Measurements from ENCODE around the gene ATG4A.

ATG4A gene

GRCh38 chrX:108168961-108169740, 77.6 kb downstream of the ATG4A start:
- H3K36me3 Mint-ChIP-seq, result no peaks in the 10 kb centered on the region
- ATAC-seq (replicated peaks), result no peak
- H3K27me3 Mint-ChIP-seq, result peaks cover 0 to 8% of the 10 kb centered on the region in 2 donors
- H3K4me3 Mint-ChIP-seq, result no peak overlapping the region
- H3K9me3 Mint-ChIP-seq, result no peaks in the 10 kb centered on the region
- no peaks in the 10 kb centered on the region for H3K4me1 Mint-ChIP-seq
- DNase-seq, result no peak
- no peak overlapping the region for H3K27ac Mint-ChIP-seq

GRCh38 chrX:108169768-108170167, 78.2 kb downstream of the ATG4A start:
- peaks cover 0 to 8% of the 10 kb centered on the region in 2 donors for H3K27me3 Mint-ChIP-seq
- no peak overlapping the region for H3K4me3 Mint-ChIP-seq
- H3K9me3 Mint-ChIP-seq, result no peaks in the 10 kb centered on the region
- H3K36me3 Mint-ChIP-seq, result no peaks in the 10 kb centered on the region
- DNase-seq (no peak), ATAC-seq (replicated peaks) (no peak)
- H3K27ac Mint-ChIP-seq, result no peak overlapping the region
- no peaks in the 10 kb centered on the region for H3K4me1 Mint-ChIP-seq

GRCh38 chrX:108171671-108172070, 80.1 kb downstream of the ATG4A start:
- Mint-ChIP-seq H3K4me1 (no peaks in the 10 kb centered on the region), H3K9me3 (no peaks in the 10 kb centered on the region), H3K36me3 (no peaks in the 10 kb centered on the region), H3K27me3 (peaks cover 0 to 8% of the 10 kb centered on the region in 2 donors), H3K4me3 (no peak overlapping the region), H3K27ac (no peak overlapping the region)
- no peak for ATAC-seq (replicated peaks)
- DNase-seq, result no peak

- Mint-ChIP-seq H3K4me3 (no peak overlapping the region), H3K4me1 (no peaks in the 10 kb centered on the region), H3K36me3 (no peaks in the 10 kb centered on the region), H3K27ac (no peak overlapping the region), H3K9me3 (no peaks in the 10 kb centered on the region), H3K27me3 (peaks cover 0 to 8% of the 10 kb centered on the region in 2 donors)
- DNase-seq (no peak), ATAC-seq (replicated peaks) (no peak)
Observed at GRCh38 chrX:108173874-108174273, 82.3 kb downstream of the ATG4A start.

- Mint-ChIP-seq H3K36me3 (no peaks in the 10 kb centered on the region), H3K9me3 (no peaks in the 10 kb centered on the region), H3K27me3 (peaks cover 0 to 11% of the 10 kb centered on the region in 2 donors), H3K4me1 (no peaks in the 10 kb centered on the region), H3K4me3 (no peak overlapping the region), H3K27ac (no peak overlapping the region)
- DNase-seq (no peak), ATAC-seq (replicated peaks) (no peak)
Observed at GRCh38 chrX:108177351-108178142, 86.0 kb downstream of the ATG4A start.

- Mint-ChIP-seq H3K27ac (no peak overlapping the region), H3K4me3 (no peak overlapping the region), H3K36me3 (no peaks in the 10 kb centered on the region), H3K27me3 (peaks cover 0 to 10% of the 10 kb centered on the region in 2 donors), H3K9me3 (no peaks in the 10 kb centered on the region), H3K4me1 (no peaks in the 10 kb centered on the region)
- no peak for ATAC-seq (replicated peaks)
- DNase-seq, result no peak
Observed at GRCh38 chrX:108178143-108178498, 86.5 kb downstream of the ATG4A start.

GRCh38 chrX:108186811-108187210, 95.2 kb downstream of the ATG4A start:
- Mint-ChIP-seq H3K4me3 (no peak overlapping the region), H3K27ac (no peak overlapping the region), H3K27me3 (no peaks in the 10 kb centered on the region), H3K4me1 (no peaks in the 10 kb centered on the region), H3K9me3 (no peaks in the 10 kb centered on the region), H3K36me3 (no peaks in the 10 kb centered on the region)
- ATAC-seq (replicated peaks) (no peak), DNase-seq (no peak)

GRCh38 chrX:108198420-108198819, 106.8 kb downstream of the ATG4A start:
- no peaks in the 10 kb centered on the region for H3K36me3 Mint-ChIP-seq
- peaks cover 6 to 12% of the 10 kb centered on the region in 2 donors for H3K27me3 Mint-ChIP-seq
- no peaks in the 10 kb centered on the region for H3K4me1 Mint-ChIP-seq
- no peak overlapping the region for H3K27ac Mint-ChIP-seq
- ATAC-seq (replicated peaks) (no peak), DNase-seq (no peak)
- H3K4me3 Mint-ChIP-seq, result no peak overlapping the region
- H3K9me3 Mint-ChIP-seq, result no peaks in the 10 kb centered on the region

GRCh38 chrX:108199041-108199440, 107.5 kb downstream of the ATG4A start:
- ATAC-seq (replicated peaks) (no peak), DNase-seq (no peak)
- Mint-ChIP-seq H3K9me3 (no peaks in the 10 kb centered on the region), H3K27me3 (peaks cover 6 to 12% of the 10 kb centered on the region in 2 donors), H3K4me1 (no peaks in the 10 kb centered on the region), H3K36me3 (no peaks in the 10 kb centered on the region), H3K27ac (no peak overlapping the region), H3K4me3 (no peak overlapping the region)

- no peaks in the 10 kb centered on the region for H3K4me1 Mint-ChIP-seq
- no peaks in the 10 kb centered on the region for H3K36me3 Mint-ChIP-seq
- DNase-seq (no peak), ATAC-seq (replicated peaks) (peak in 1 of 2 donors; percentile 29)
- no peak overlapping the region for H3K4me3 Mint-ChIP-seq
- peaks cover 9 to 12% of the 10 kb centered on the region in 2 donors for H3K27me3 Mint-ChIP-seq
- no peaks in the 10 kb centered on the region for H3K9me3 Mint-ChIP-seq
- no peak overlapping the region for H3K27ac Mint-ChIP-seq
Observed at GRCh38 chrX:108199691-108200090, 108.1 kb downstream of the ATG4A start.

- Mint-ChIP-seq H3K27me3 (peaks cover 8 to 12% of the 10 kb centered on the region in 2 donors), H3K36me3 (no peaks in the 10 kb centered on the region), H3K4me3 (no peak overlapping the region), H3K27ac (no peak overlapping the region), H3K4me1 (no peaks in the 10 kb centered on the region), H3K9me3 (no peaks in the 10 kb centered on the region)
- no peak for DNase-seq
- ATAC-seq (replicated peaks), result no peak
Observed at GRCh38 chrX:108203540-108203939, 112.0 kb downstream of the ATG4A start.

All from stimulated activated naive B cell treated with anti-CD40 and anti-IgM and Interleukin-4, amounts not matched to agents 10 μg/mL and 1 μg/mL and 100 μg/mL, for 72 hours (primary cell).